ENCODE measurements around the gene TOR2A. TPM values are rescaled to one million over a fixed set of nuclear protein-coding genes. Genes with fewer than 3 reads are reported as not detected.

The TOR2A gene
- total RNA-seq, 1 experiment from 2014 or later = 14.4 TPM

DNA sequence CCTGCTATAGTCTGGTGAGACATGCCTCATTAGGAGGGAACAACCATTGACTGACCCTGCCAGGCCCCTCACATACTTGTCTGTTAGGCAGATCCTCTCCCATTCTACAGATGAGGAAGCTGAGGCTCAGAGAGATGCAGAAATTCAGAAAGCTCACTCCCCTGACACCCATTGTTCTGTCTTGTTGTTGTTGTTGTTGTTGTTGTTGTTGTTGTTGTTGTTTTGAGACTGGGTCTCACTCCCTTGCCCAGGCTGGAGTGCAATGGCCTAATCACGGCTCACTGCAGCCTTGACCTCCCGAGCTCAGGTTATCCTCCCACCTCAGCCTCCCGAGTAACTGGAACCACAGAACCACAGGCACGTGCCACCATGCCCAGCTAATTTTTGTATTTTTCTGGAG, 41.4 kb downstream of the TOR2A start:
- H3K4me3 Mint-ChIP-seq = no peak overlapping the region
- peaks cover 6% of the 10 kb centered on the region for H3K9me3 Mint-ChIP-seq
- TF ChIP-seq TP53 (CRISPR knock-in tag; IDR thresholded peaks at IDR 0.05) = no peak
- no peak for TF ChIP-seq PRRX2 (CRISPR knock-in tag; IDR thresholded peaks at IDR 0.05)
- TF ChIP-seq JAZF1 (CRISPR knock-in tag; IDR thresholded peaks at IDR 0.05) = no peak
- TF ChIP-seq CREB1 (CRISPR knock-in tag; IDR thresholded peaks at IDR 0.05) = no peak
- TF ChIP-seq, protein P1, sequence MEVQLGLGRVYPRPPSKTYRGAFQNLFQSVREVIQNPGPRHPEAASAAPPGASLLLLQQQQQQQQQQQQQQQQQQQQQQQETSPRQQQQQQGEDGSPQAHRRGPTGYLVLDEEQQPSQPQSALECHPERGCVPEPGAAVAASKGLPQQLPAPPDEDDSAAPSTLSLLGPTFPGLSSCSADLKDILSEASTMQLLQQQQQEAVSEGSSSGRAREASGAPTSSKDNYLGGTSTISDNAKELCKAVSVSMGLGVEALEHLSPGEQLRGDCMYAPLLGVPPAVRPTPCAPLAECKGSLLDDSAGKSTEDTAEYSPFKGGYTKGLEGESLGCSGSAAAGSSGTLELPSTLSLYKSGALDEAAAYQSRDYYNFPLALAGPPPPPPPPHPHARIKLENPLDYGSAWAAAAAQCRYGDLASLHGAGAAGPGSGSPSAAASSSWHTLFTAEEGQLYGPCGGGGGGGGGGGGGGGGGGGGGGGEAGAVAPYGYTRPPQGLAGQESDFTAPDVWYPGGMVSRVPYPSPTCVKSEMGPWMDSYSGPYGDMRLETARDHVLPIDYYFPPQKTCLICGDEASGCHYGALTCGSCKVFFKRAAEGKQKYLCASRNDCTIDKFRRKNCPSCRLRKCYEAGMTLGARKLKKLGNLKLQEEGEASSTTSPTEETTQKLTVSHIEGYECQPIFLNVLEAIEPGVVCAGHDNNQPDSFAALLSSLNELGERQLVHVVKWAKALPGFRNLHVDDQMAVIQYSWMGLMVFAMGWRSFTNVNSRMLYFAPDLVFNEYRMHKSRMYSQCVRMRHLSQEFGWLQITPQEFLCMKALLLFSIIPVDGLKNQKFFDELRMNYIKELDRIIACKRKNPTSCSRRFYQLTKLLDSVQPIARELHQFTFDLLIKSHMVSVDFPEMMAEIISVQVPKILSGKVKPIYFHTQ (CRISPR knock-in tag; IDR thresholded peaks at IDR 0.05) = no peak
- TF ChIP-seq HMGA2 (CRISPR knock-in tag; IDR thresholded peaks at IDR 0.05) = no peak
- no peak for TF ChIP-seq NFATC4 (CRISPR knock-in tag; IDR thresholded peaks at IDR 0.05)
- TF ChIP-seq, protein P2, sequence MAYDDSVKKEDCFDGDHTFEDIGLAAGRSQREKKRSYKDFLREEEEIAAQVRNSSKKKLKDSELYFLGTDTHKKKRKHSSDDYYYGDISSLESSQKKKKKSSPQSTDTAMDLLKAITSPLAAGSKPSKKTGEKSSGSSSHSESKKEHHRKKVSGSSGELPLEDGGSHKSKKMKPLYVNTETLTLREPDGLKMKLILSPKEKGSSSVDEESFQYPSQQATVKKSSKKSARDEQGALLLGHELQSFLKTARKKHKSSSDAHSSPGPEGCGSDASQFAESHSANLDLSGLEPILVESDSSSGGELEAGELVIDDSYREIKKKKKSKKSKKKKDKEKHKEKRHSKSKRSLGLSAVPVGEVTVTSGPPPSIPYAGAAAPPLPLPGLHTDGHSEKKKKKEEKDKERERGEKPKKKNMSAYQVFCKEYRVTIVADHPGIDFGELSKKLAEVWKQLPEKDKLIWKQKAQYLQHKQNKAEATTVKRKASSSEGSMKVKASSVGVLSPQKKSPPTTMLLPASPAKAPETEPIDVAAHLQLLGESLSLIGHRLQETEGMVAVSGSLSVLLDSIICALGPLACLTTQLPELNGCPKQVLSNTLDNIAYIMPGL (CRISPR knock-in tag; IDR thresholded peaks at IDR 0.05) = no peak
- TF ChIP-seq ZNF317 (CRISPR knock-in tag; IDR thresholded peaks at IDR 0.05; ENCODE audit: borderline replicate concordance, low read depth) = no peak
- TF ChIP-seq, protein P3, sequence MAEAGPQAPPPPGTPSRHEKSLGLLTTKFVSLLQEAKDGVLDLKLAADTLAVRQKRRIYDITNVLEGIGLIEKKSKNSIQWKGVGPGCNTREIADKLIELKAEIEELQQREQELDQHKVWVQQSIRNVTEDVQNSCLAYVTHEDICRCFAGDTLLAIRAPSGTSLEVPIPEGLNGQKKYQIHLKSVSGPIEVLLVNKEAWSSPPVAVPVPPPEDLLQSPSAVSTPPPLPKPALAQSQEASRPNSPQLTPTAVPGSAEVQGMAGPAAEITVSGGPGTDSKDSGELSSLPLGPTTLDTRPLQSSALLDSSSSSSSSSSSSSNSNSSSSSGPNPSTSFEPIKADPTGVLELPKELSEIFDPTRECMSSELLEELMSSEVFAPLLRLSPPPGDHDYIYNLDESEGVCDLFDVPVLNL (CRISPR knock-in tag; IDR thresholded peaks at IDR 0.05; ENCODE audit: borderline replicate concordance, low read depth) = no peak
- TF ChIP-seq FOXP1 (CRISPR knock-in tag; IDR thresholded peaks at IDR 0.05; ENCODE audit: borderline replicate concordance) = no peak
- no peak for TF ChIP-seq GRHL2 (CRISPR knock-in tag; IDR thresholded peaks at IDR 0.05; ENCODE audit: insufficient replicate concordance, severe bottlenecking)
- TF ChIP-seq MXD4 (CRISPR knock-in tag; IDR thresholded peaks at IDR 0.05; ENCODE audit: borderline replicate concordance) = no peak
- TF ChIP-seq JUN (CRISPR knock-in tag; IDR thresholded peaks at IDR 0.05) = no peak
- no peak for TF ChIP-seq ATF1 (CRISPR knock-in tag; IDR thresholded peaks at IDR 0.05)
- TF ChIP-seq, protein P4, sequence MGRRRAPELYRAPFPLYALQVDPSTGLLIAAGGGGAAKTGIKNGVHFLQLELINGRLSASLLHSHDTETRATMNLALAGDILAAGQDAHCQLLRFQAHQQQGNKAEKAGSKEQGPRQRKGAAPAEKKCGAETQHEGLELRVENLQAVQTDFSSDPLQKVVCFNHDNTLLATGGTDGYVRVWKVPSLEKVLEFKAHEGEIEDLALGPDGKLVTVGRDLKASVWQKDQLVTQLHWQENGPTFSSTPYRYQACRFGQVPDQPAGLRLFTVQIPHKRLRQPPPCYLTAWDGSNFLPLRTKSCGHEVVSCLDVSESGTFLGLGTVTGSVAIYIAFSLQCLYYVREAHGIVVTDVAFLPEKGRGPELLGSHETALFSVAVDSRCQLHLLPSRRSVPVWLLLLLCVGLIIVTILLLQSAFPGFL (CRISPR knock-in tag; IDR thresholded peaks at IDR 0.05; ENCODE audit: borderline replicate concordance) = no peak
- DNase-seq (ENCODE audit: low spot score) (no peak), ATAC-seq (no peak)
- H3K36me3 Mint-ChIP-seq = peaks cover 22% of the 10 kb centered on the region
- H3K27ac Mint-ChIP-seq = no peak overlapping the region
- no peaks in the 10 kb centered on the region for H3K4me1 Mint-ChIP-seq
- ChIA-PET CTCF (no interaction called here), POLR2A (no interaction called here)
- no peaks in the 10 kb centered on the region; the same call in 1 of the 2 replicates for H3K27me3 Mint-ChIP-seq (ENCODE audit: low read depth)

DNA sequence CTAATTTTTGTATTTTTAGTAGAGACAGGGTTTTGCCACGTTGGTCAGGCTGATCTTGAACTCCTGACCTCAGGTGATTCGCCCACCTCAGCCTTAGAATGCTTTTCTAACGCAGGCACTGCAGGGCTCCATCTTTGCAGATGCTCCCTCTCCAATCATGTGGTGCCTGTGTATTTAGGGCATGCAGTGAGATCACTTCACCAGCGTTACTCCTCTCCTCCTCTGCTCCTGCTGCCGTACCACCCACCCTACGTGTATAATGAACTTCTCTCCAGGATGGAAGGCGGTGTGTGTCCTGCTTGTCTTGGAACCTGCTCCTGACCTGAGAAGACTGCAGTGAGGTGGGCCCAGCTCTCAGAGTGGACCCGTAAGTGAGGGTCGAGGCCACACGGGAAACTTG, 42.0 kb downstream of the TOR2A start:
- no peak overlapping the region for H3K4me3 Mint-ChIP-seq

DNA sequence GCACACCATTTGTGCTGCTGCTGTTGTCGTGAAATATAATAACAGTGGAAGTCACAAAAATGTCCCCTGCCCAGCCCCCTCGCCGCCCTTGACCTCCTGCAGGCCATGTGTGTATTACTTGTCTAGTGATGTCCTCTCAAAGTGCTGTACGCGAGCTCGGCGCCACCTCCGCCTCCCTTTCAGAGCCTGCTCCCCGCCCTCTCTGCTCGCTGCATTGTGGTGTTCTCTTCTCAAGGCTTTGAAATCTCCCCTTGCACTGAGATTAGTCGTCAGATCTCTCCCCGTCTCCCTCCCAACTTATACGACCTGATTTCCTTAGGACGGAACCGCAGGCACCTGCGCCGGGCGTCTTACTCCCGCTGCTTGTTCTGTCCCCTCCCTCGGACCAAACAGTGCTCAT, 43.0 kb downstream of the TOR2A start:
- no peaks in the 10 kb centered on the region for H3K4me1 Mint-ChIP-seq
- H3K27ac Mint-ChIP-seq = peak overlapping the region; percentile 17; the same call in 1 of the 2 replicates
- H3K36me3 Mint-ChIP-seq = peaks cover 24% of the 10 kb centered on the region
- H3K4me3 Mint-ChIP-seq = no peak overlapping the region
- H3K9me3 Mint-ChIP-seq = peaks cover 6% of the 10 kb centered on the region
- ChIA-PET POLR2A (no interaction called here), CTCF (interaction anchor here (0.6 kb wide), 1 partner anchor 67 kb away, joined by 3 read pairs; no protein-coding TSS in a partner anchor)
- TF ChIP-seq, protein P1 (CRISPR knock-in tag; IDR thresholded peaks at IDR 0.05) = no peak
- no peak for TF ChIP-seq MXD4 (CRISPR knock-in tag; IDR thresholded peaks at IDR 0.05; ENCODE audit: borderline replicate concordance)
- TF ChIP-seq FOXK1 (CRISPR knock-in tag; IDR thresholded peaks at IDR 0.05) = no peak
- TF ChIP-seq NFYB (CRISPR knock-in tag; conservative IDR thresholded peaks at IDR 0.05; ENCODE audit: low read depth) = no peak
- no peaks in the 10 kb centered on the region for H3K27me3 Mint-ChIP-seq (ENCODE audit: low read depth)
- DNase-seq (ENCODE audit: low spot score) (no peak), ATAC-seq (no peak)

More for the DNA sequence above, 42.0 kb downstream of the TOR2A start:
- H3K4me1 Mint-ChIP-seq = no peaks in the 10 kb centered on the region
- POLR2A ChIA-PET = no interaction called here
- no peak for TF ChIP-seq GABPB1 (CRISPR knock-in tag; IDR thresholded peaks at IDR 0.05)
- CTCF ChIA-PET = interaction anchor here (0.7 kb wide), 1 partner anchor 587 kb away, joined by 3 read pairs; no protein-coding TSS in a partner anchor
- H3K27me3 Mint-ChIP-seq (ENCODE audit: low read depth) = no peaks in the 10 kb centered on the region; the same call in 1 of the 2 replicates
- peaks cover 24% of the 10 kb centered on the region for H3K36me3 Mint-ChIP-seq
- ATAC-seq = no peak
- H3K9me3 Mint-ChIP-seq = peaks cover 6% of the 10 kb centered on the region
- no peak overlapping the region for H3K27ac Mint-ChIP-seq
- no peak for DNase-seq (ENCODE audit: low spot score)
